Gastroesophageal sphincter (tissue), 4 donors: ENCODE measurements around the gene ADAT3. TPM values are rescaled to one million over a fixed set of nuclear protein-coding genes. Genes with fewer than 3 reads are reported as not detected.

Source experiments
- ATAC-seq: fragments of 150-250 bp; one replicate; pipeline ENCODE4 v1.9.1; 2016; ENCODE audit warnings: mild to moderate bottlenecking, moderate library complexity
- H3K27ac ChIP-seq, 4 donors: fragments of 200-600 bp; sonication (generic) in 3 of 4; 1 replicate in 3 of 4; 2 replicates in 1 of 4; pipeline ENCODE4 v1.5.1; 2016 to 2019
- H3K27me3 ChIP-seq: fragments of 200-600 bp; sonication (generic); one replicate; pipeline ENCODE4 v1.5.1; 2019
- H3K36me3 ChIP-seq, 2 donors: fragments of 200-600 bp; sonication (generic); one replicate each; pipeline ENCODE4 v1.5.1; 2019; ENCODE audit warnings: control low read depth in 1 of 2
- H3K4me1 ChIP-seq, 3 donors: fragments of 200-600 bp; sonication (generic); 1 replicate in 2 of 3; 2 replicates in 1 of 3; pipeline ENCODE4 v1.5.1; 2016 to 2019; ENCODE audit warnings: control low read depth in 2 of 3
- H3K4me3 ChIP-seq, 2 donors: fragments of 200-600 bp; sonication (generic); one replicate each; pipeline ENCODE4 v1.5.1; 2019; ENCODE audit warnings: mild to moderate bottlenecking in 1 of 2, moderate library complexity in 1 of 2
- H3K9me3 ChIP-seq, 3 donors: fragments of 200-600 bp; sonication (generic); one replicate each; pipeline ENCODE4 v1.5.1; 2017 to 2019; ENCODE audit warnings: control low read depth in 2 of 3
- CTCF ChIP-seq, 4 experiments: fragments of 200-600 bp in 2 of 4; fragments of 450-650 bp in 2 of 4; sonication (generic) in 1 of 4; IDR thresholded peaks; one replicate each; pipeline ENCODE4 v1.5.1; 2017 to 2019; ENCODE audit warnings: antibody characterized with exemption in 4 of 4, mild to moderate bottlenecking in 2 of 4, moderate library complexity in 2 of 4
- EP300 ChIP-seq: sonication (generic); formaldehyde crosslinking; IDR thresholded peaks from one replicate; pipeline ENCODE4 v1.6.1; 2017; ENCODE audit warnings: antibody characterized with exemption, mild to moderate bottlenecking
- POLR2A ChIP-seq, 2 donors: fragments of 450-650 bp; IDR thresholded peaks; one replicate each; pipeline ENCODE4 v1.6.1; 2017; ENCODE audit warnings: antibody characterized with exemption in 2 of 2, mild to moderate bottlenecking in 2 of 2, moderate library complexity in 1 of 2
- POLR2AphosphoS5 ChIP-seq: sonication (generic); formaldehyde crosslinking; IDR thresholded peaks from one replicate; pipeline ENCODE4 v1.6.1; 2017; ENCODE audit warnings: antibody characterized with exemption
- WGBS, 2 donors: methylation state at CpG; one replicate each; pipeline ENCODE4 v1.1.5; 2018; ENCODE audit warnings: low coverage in 1 of 2; 5-methylcytosine and 5-hydroxymethylcytosine counted together
- total RNA-seq, 4 donors: library from RNA; depleted of rRNA; stranded (reverse); fragments of >200 nt; gene quantifications; one replicate each; pipeline ENCODE4 v1.1.0, GENCODE V29; 2016

Gene ADAT3
- total RNA-seq, 4 donors from 2014 or later, result 0.47 to 4.2 (median 2.3) TPM

GRCh38 chr19:1907563-1908363, 2.6 kb downstream of the ADAT3 start:
- no peak overlapping the region for H3K27ac ChIP-seq
- WGBS, 2 donors, result 40% methylated on average over 1 of the region's 43 CpGs; no CpG with 5 or more reads in 1 of the 2 donors
- ATAC-seq, result no peak
- peaks cover 0 to 11% of the 10 kb centered on the region in 2 donors for H3K36me3 ChIP-seq
- peaks cover 0 to 58% (median 4%) of the 10 kb centered on the region in 3 donors for H3K4me1 ChIP-seq
- no peaks in the 10 kb centered on the region for H3K9me3 ChIP-seq
- no peaks in the 10 kb centered on the region for H3K27me3 ChIP-seq
- H3K4me3 ChIP-seq, result no peak overlapping the region
- TF ChIP-seq CTCF (IDR thresholded peaks at IDR 0.05) (no peak), POLR2A (IDR thresholded peaks at IDR 0.05) (no peak), POLR2AphosphoS5 (no peak), EP300 (no peak)

- Histone ChIP-seq H3K4me3 (no peak overlapping the region), H3K4me1 (peaks cover 0 to 58% (median 4%) of the 10 kb centered on the region in 3 donors), H3K27me3 (no peaks in the 10 kb centered on the region), H3K27ac (no peak overlapping the region), H3K9me3 (no peaks in the 10 kb centered on the region), H3K36me3 (peaks cover 0 to 17% of the 10 kb centered on the region in 2 donors)
- TF ChIP-seq POLR2AphosphoS5 (no peak), CTCF (IDR thresholded peaks at IDR 0.05) (no peak), EP300 (no peak), POLR2A (IDR thresholded peaks at IDR 0.05) (no peak)
- ATAC-seq, result no peak
- WGBS, 2 donors, result 92% methylated on average over 3 of the region's 13 CpGs; no CpG with 5 or more reads in 1 of the 2 donors
These were observed 3.1 kb downstream of the ADAT3 start for GRCh38 chr19:1908364-1908678.

GRCh38 chr19:1909761-1910080, 4.5 kb downstream of the ADAT3 start:
- no peak overlapping the region for H3K27ac ChIP-seq
- 0% methylated on average over 1 of the region's 10 CpGs; no CpG with 5 or more reads in 1 of the 2 donors for WGBS, 2 donors

GRCh38 chr19:1910177-1910576, 5.0 kb downstream of the ADAT3 start:
- Histone ChIP-seq H3K36me3 (peaks cover 0 to 35% of the 10 kb centered on the region in 2 donors), H3K4me3 (no peak overlapping the region), H3K27ac (no peak overlapping the region), H3K9me3 (no peaks in the 10 kb centered on the region), H3K27me3 (no peaks in the 10 kb centered on the region), H3K4me1 (peaks cover 0 to 46% (median 4%) of the 10 kb centered on the region in 3 donors)
- WGBS, 2 donors, result no CpG with 5 or more reads among the region's 10 CpGs
- TF ChIP-seq EP300, result no peak
- ATAC-seq, result no peak

More at GRCh38 chr19:1909761-1910080, 4.5 kb downstream of the ADAT3 start:
- Histone ChIP-seq H3K4me1 (peaks cover 0 to 48% (median 4%) of the 10 kb centered on the region in 3 donors), H3K36me3 (peaks cover 0 to 31% of the 10 kb centered on the region in 2 donors), H3K9me3 (no peaks in the 10 kb centered on the region), H3K27me3 (no peaks in the 10 kb centered on the region), H3K4me3 (no peak overlapping the region)
- ATAC-seq, result no peak
- TF ChIP-seq CTCF (IDR thresholded peaks at IDR 0.05) (no peak), EP300 (no peak), POLR2AphosphoS5 (no peak), POLR2A (IDR thresholded peaks at IDR 0.05) (no peak)

GRCh38 chr19:1911098-1911497, 5.9 kb downstream of the ADAT3 start:
- peaks cover 0 to 37% of the 10 kb centered on the region in 2 donors for H3K36me3 ChIP-seq
- no peaks in the 10 kb centered on the region for H3K9me3 ChIP-seq
- peaks cover 0 to 41% (median 0%) of the 10 kb centered on the region in 3 donors for H3K4me1 ChIP-seq
- H3K27ac ChIP-seq, result no peak overlapping the region
- H3K27me3 ChIP-seq, result no peaks in the 10 kb centered on the region
- no peak for ATAC-seq
- no peak overlapping the region for H3K4me3 ChIP-seq
- 82% methylated on average over 9 of the region's 13 CpGs; no CpG with 5 or more reads in 1 of the 2 donors for WGBS, 2 donors
- TF ChIP-seq EP300, result no peak
- TF ChIP-seq POLR2A (IDR thresholded peaks at IDR 0.05), result no peak
- no peak for TF ChIP-seq CTCF (IDR thresholded peaks at IDR 0.05)
- TF ChIP-seq POLR2AphosphoS5, result no peak
